Measurements from ENCODE around the gene PIGU. TPM values are rescaled to one million over a fixed set of nuclear protein-coding genes. Genes with fewer than 3 reads are reported as not detected.

PIGU gene
- total and polyA plus RNA-seq, 4 donors, result 6.4 to 10.0 (median 7.2) TPM

DNA sequence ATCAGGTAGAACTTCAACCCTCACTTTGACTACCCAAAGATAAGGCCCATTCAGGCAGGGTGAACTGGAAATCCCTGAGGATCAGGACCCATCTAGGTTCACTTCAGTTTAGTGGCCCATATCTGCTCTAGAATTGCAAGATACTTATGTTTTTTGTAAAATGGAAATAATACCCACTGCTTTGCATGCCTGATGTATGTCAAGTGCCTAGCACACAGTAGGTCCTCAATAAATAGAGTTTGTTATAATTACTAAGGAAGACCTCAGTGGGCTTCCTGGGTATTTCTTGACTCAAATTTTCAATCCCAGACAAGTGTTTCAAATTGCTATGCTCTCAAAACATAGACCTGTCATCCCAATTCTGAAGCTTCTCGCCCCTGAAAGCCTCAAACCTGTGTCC lies 32.5 kb downstream of the PIGU start:
- H3K4me3 ChIP-seq (ENCODE audit: low read depth in 1 of 3, low read length in 3 of 3), result no peak overlapping the region

DNA sequence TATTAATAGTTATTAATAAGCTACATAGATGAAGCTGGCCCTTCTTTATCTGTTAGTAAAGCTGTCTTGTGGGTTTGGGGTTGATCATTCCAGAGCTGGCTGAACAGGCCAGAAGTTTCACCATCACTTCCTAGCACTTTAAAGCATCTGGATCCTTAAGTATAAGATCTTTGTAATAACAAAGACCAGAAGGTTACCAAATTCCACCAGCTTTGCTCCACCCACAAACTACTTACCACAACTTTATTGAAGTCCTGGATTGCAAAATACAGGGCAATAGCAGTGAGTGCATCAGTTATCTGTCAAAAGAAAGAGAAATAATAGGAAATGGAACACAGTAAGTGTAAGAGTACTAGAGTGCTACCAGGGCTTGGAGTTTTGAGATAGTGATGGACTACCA lies 33.0 kb downstream of the PIGU start:
- Histone ChIP-seq H3K36me3 (ENCODE audit: control insufficient read depth in 4 of 4, insufficient read depth in 3 of 4, low read depth in 1 of 4, low read length in 3 of 4) (no peaks in the 10 kb centered on the region), H3K4me3 (ENCODE audit: low read depth in 1 of 3, low read length in 3 of 3) (no peak overlapping the region), H3K9ac (ENCODE audit: low read depth in 1 of 2, low read length in 2 of 2) (no peak overlapping the region), H3K4me1 (ENCODE audit: control insufficient read depth in 4 of 4, insufficient read depth in 4 of 4, low read length in 3 of 4) (peaks cover 0 to 3% (median 0%) of the 10 kb centered on the region in 4 donors), H3K9me3 (ENCODE audit: control insufficient read depth in 4 of 4, low read length in 3 of 4) (no peaks in the 10 kb centered on the region), H3K27ac (ENCODE audit: low read depth in 1 of 2, low read length in 2 of 2) (no peak overlapping the region), H3K27me3 (ENCODE audit: control insufficient read depth in 4 of 4, insufficient read depth in 4 of 4, low read length in 3 of 4) (no peaks in the 10 kb centered on the region)
- no peak for DNase-seq (ENCODE audit: low spot score)
- TF ChIP-seq RXRA (IDR thresholded peaks at IDR 0.05) (no peak), EGR1 (IDR thresholded peaks at IDR 0.05; ENCODE audit: low read depth in 2 of 2) (no peak), RAD21 (IDR thresholded peaks at IDR 0.05) (no peak)
- TF ChIP-seq, protein P1, sequence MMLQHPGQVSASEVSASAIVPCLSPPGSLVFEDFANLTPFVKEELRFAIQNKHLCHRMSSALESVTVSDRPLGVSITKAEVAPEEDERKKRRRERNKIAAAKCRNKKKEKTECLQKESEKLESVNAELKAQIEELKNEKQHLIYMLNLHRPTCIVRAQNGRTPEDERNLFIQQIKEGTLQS (IDR thresholded peaks at IDR 0.05), result no peak

More for the DNA sequence above, 32.5 kb downstream of the PIGU start:
- Histone ChIP-seq H3K27ac (ENCODE audit: low read depth in 1 of 2, low read length in 2 of 2) (no peak overlapping the region), H3K9me3 (ENCODE audit: control insufficient read depth in 4 of 4, low read length in 3 of 4) (no peaks in the 10 kb centered on the region), H3K27me3 (ENCODE audit: control insufficient read depth in 4 of 4, insufficient read depth in 4 of 4, low read length in 3 of 4) (no peaks in the 10 kb centered on the region), H3K4me1 (ENCODE audit: control insufficient read depth in 4 of 4, insufficient read depth in 4 of 4, low read length in 3 of 4) (peaks cover 0 to 3% (median 0%) of the 10 kb centered on the region in 4 donors), H3K36me3 (ENCODE audit: control insufficient read depth in 4 of 4, insufficient read depth in 3 of 4, low read depth in 1 of 4, low read length in 3 of 4) (no peaks in the 10 kb centered on the region), H3K9ac (ENCODE audit: low read depth in 1 of 2, low read length in 2 of 2) (no peak overlapping the region)
- no peak for TF ChIP-seq HNF4G (IDR thresholded peaks at IDR 0.05)
- TF ChIP-seq, protein P1 (IDR thresholded peaks at IDR 0.05), result no peak
- TF ChIP-seq NR2F2 (IDR thresholded peaks at IDR 0.05), result no peak
- TF ChIP-seq JUND (IDR thresholded peaks at IDR 0.05), result no peak
- TF ChIP-seq SP1 (IDR thresholded peaks at IDR 0.05), result no peak
- no peak for TF ChIP-seq RAD21 (IDR thresholded peaks at IDR 0.05)
- TF ChIP-seq YY1 (IDR thresholded peaks at IDR 0.05), result no peak
- TF ChIP-seq, protein P2, sequence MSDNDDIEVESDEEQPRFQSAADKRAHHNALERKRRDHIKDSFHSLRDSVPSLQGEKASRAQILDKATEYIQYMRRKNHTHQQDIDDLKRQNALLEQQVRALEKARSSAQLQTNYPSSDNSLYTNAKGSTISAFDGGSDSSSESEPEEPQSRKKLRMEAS (IDR thresholded peaks at IDR 0.05), result no peak
- TF ChIP-seq, protein P3, sequence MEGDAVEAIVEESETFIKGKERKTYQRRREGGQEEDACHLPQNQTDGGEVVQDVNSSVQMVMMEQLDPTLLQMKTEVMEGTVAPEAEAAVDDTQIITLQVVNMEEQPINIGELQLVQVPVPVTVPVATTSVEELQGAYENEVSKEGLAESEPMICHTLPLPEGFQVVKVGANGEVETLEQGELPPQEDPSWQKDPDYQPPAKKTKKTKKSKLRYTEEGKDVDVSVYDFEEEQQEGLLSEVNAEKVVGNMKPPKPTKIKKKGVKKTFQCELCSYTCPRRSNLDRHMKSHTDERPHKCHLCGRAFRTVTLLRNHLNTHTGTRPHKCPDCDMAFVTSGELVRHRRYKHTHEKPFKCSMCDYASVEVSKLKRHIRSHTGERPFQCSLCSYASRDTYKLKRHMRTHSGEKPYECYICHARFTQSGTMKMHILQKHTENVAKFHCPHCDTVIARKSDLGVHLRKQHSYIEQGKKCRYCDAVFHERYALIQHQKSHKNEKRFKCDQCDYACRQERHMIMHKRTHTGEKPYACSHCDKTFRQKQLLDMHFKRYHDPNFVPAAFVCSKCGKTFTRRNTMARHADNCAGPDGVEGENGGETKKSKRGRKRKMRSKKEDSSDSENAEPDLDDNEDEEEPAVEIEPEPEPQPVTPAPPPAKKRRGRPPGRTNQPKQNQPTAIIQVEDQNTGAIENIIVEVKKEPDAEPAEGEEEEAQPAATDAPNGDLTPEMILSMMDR (IDR thresholded peaks at IDR 0.05; ENCODE audit: low read depth, low read length, missing input control), result no peak
- DNase-seq (ENCODE audit: low spot score), result no peak
- 99% methylated on average over 1 of the region's 1 CpG for WGBS

DNA sequence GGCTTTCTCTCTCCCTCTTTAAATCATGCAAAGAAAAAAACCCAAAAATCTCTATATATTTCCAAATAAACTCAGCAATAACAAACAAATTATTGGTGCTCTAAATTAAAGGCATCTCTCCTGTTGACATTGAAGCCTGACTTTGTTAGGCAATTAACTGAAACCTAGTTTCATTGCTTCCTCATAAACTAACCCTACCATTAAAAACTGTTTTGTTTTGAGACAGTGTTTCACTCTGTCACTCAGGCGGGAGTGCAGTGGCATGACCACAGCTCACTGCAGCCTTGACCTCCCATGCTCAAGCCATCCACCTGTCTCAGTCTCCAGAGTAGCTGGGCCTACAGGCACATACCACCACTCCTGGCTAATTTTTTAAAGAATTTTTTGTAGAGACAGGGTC lies 34.9 kb downstream of the PIGU start:
- TF ChIP-seq RAD21 (IDR thresholded peaks at IDR 0.05), result no peak
- no peak for TF ChIP-seq GABPA (IDR thresholded peaks at IDR 0.05 in 1 of 2, conservative IDR thresholded peaks at IDR 0.05 in 1 of 2)
- TF ChIP-seq, protein P1 (IDR thresholded peaks at IDR 0.05), result no peak
- no peak for TF ChIP-seq HNF4G (IDR thresholded peaks at IDR 0.05)
- TF ChIP-seq, protein P3 (IDR thresholded peaks at IDR 0.05; ENCODE audit: low read depth, low read length, missing input control), result no peak
- no peak for TF ChIP-seq EGR1 (IDR thresholded peaks at IDR 0.05; ENCODE audit: low read depth in 2 of 2)
- no peak for TF ChIP-seq HNF4A (conservative IDR thresholded peaks at IDR 0.05)
- TF ChIP-seq YY1 (IDR thresholded peaks at IDR 0.05), result no peak
- H3K4me3 ChIP-seq (ENCODE audit: low read depth in 1 of 3, low read length in 3 of 3), result no peak overlapping the region
- H3K9me3 ChIP-seq (ENCODE audit: control insufficient read depth in 4 of 4, low read length in 3 of 4), result no peaks in the 10 kb centered on the region
- H3K36me3 ChIP-seq (ENCODE audit: control insufficient read depth in 4 of 4, insufficient read depth in 3 of 4, low read depth in 1 of 4, low read length in 3 of 4), result no peaks in the 10 kb centered on the region
- peaks cover 2 to 13% (median 5%) of the 10 kb centered on the region in 4 donors for H3K4me1 ChIP-seq (ENCODE audit: control insufficient read depth in 4 of 4, insufficient read depth in 4 of 4, low read length in 3 of 4)
- no peak overlapping the region for H3K27ac ChIP-seq (ENCODE audit: low read depth in 1 of 2, low read length in 2 of 2)
- no peak overlapping the region for H3K9ac ChIP-seq (ENCODE audit: low read depth in 1 of 2, low read length in 2 of 2)
- WGBS, result 82% methylated on average over 1 of the region's 1 CpG
- DNase-seq (ENCODE audit: low spot score), result no peak
- H3K27me3 ChIP-seq (ENCODE audit: control insufficient read depth in 4 of 4, insufficient read depth in 4 of 4, low read length in 3 of 4), result no peaks in the 10 kb centered on the region
